Muscle of arm (tissue), 14 donors: ENCODE data around the gene ZNF410. TPM values are rescaled to one million over a fixed set of nuclear protein-coding genes. Genes with fewer than 3 reads are reported as not detected.
"Not testable (repeated sequence)": the region's sequence is repeated elsewhere in the genome, so short reads cannot be mapped to it uniquely, and the experiment has no call there.

ENCODE experiments used
- DNase-seq: peaks from one replicate; pipeline ENCODE4 v3.0.0-alpha.2; 2013
- long read RNA-seq, 11 donors: transcript quantifications; one replicate each; lab custom pipeline, GENCODE V29; 2026
- polyA plus RNA-seq, 12 donors: library from polyadenylated mRNA; unstranded; fragments of 120-200 nt; gene quantifications; one replicate each; pipeline ENCODE4 v1.2.1, GENCODE V29; 2013; ENCODE audit not compliant: insufficient read length in 12 of 12

ZNF410 gene, protein sequence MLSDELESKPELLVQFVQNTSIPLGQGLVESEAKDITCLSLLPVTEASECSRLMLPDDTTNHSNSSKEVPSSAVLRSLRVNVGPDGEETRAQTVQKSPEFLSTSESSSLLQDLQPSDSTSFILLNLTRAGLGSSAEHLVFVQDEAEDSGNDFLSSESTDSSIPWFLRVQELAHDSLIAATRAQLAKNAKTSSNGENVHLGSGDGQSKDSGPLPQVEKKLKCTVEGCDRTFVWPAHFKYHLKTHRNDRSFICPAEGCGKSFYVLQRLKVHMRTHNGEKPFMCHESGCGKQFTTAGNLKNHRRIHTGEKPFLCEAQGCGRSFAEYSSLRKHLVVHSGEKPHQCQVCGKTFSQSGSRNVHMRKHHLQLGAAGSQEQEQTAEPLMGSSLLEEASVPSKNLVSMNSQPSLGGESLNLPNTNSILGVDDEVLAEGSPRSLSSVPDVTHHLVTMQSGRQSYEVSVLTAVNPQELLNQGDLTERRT
- polyA plus RNA-seq, result 10 to 100 TPM in 11 of 12 donors, not detected in 1; 25.2 to 39.4 (median 34.6) TPM
- long read RNA-seq, donor 1, partial matches to known transcripts, result 0 of 3 reads
- long read RNA-seq, donor 1, other reads (novel, unspliced or antisense), result 0 of 3 reads
- long read RNA-seq, donor 2, partial matches to known transcripts, result 0 of 5 reads
- long read RNA-seq, donor 2, other reads (novel, unspliced or antisense), result 0 of 5 reads
- long read RNA-seq, donor 3, partial matches to known transcripts, result 0 of 1 reads
- long read RNA-seq, donor 3, other reads (novel, unspliced or antisense), result 0 of 1 reads
- long read RNA-seq, donor 4, partial matches to known transcripts, result 0 of 1 reads
- long read RNA-seq, donor 4, other reads (novel, unspliced or antisense), result 0 of 1 reads
- long read RNA-seq, donor 5, transcript ZNF410-211 (12 exons, 2,601 nt), result major isoform, 5 of 5 reads
- long read RNA-seq, donor 5, partial matches to known transcripts, result 0 of 5 reads
- long read RNA-seq, donor 5, other reads (novel, unspliced or antisense), result 0 of 5 reads
- long read RNA-seq, donor 6, partial matches to known transcripts, result 0 of 1 reads
- long read RNA-seq, donor 6, other reads (novel, unspliced or antisense), result 0 of 1 reads
- long read RNA-seq, donor 7, partial matches to known transcripts, result 0 of 2 reads
- long read RNA-seq, donor 7, other reads (novel, unspliced or antisense), result 0 of 2 reads
- long read RNA-seq, donor 8, partial matches to known transcripts, result 0 of 2 reads
- long read RNA-seq, donor 8, other reads (novel, unspliced or antisense), result 0 of 2 reads
- long read RNA-seq, donor 9, result 0 reads
- long read RNA-seq, donor 10, transcript ZNF410-211 (12 exons, 2,601 nt), result major isoform, 8 of 9 reads
- long read RNA-seq, donor 10, partial matches to known transcripts, result 0 of 9 reads
- long read RNA-seq, donor 10, other reads (novel, unspliced or antisense), result 0 of 9 reads
- long read RNA-seq, donor 11, partial matches to known transcripts, result 0 of 7 reads
- long read RNA-seq, donor 11, other reads (novel, unspliced or antisense), result 0 of 7 reads

DNA sequence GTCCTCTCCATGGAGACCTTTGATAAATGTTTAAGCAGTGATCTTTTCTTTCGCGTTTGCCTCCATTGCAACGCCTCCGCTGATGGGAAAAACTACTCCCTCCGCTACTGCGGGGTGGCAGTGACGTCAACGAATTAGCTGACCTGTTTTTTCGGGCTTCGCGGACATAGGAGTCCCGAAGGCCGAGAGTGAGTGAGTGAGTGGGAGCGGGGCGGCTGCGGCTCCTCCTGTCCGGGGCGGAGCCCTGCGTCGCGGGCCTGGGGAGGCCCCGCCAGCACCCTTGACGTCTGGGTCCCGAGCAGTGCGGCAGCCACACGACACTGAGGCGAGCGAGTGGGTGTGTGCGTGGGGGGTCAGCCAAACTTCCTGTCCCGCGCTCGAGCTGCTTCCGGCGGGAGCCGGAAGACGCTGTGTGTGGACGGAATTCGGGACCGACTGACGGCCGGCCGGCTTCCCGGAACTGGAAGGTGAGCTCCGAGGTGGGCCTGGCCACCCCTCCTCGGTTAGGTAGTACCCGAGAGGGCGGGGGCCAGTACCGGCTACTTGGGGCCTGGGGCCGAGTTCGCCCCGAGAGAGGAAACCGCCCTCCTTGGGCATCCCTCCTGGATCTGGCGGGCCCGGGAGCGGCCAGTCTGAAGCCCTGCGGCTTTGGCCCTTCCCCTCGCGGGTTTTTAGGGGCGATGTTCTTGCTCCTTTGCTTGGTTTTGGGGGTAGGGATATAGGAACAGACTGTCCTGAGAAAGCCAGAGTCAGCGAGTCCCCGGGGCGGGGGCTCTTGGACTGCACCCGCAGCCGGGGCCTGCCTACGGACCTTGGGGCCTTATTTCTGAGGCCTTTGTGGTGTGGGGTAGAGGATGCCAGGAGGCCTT lies at the start of gene ZNF410:
Gene ZNF410, plus strand, starts transcription at position 411 of the 869 bp plus-strand sequence. CDS start 5,317 bp downstream, outside the sequence.
- DNase-seq, result peak; percentile 95

DNA sequence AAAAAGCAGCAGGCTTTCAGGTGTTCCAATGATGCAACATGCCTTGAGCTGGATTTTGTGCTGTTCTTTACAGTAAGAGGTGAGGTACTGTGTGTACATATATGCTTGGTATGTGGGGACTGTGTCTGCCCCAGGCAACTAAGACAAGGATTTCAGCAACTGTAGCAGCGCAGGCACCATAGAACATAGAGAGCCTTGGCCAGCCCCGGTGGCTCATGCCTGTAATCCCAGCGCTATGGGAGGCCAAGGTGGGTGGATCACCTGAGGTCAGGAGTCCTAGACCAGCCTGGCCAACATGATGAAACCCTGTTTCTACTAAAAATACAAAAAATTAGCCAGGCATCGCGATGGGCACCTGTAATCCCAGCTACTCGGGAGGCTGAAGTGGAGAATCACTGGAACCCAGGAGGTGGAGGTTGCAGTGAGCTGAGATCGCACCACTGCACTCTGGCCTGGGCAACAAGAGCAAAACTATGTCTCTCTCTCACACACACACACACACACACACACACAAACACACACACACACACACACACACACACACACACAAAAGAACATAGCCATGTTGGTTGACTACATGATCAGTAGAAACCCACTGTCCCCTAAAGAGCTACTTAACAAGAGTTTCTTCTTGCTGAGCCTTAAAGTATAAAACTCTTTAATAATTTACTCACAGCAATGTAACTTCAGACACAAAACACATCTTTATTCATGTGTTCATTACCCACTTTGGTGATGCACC lies 48.2 kb upstream of the ZNF410 start:
- not testable (repeated sequence) for DNase-seq

DNA sequence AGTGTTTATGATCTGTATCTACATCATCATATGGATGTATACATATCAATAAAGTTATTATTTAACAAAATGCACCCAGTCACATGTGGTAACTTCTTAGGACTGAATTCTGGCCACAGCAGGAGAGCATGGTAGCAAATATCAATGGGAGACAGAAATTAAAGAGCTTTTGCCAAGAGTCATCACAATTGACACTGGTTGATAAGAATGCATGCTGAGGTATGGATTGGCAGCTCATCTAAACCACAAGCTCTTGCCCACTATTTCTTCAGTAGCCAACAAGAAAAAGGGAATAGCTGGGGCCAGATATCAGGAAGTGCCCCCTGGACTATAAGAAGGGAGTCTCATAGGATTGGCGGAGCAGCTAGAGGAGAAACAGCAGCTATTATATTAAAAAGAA lies 44.5 kb upstream of the ZNF410 start:
- DNase-seq, result no peak

DNA sequence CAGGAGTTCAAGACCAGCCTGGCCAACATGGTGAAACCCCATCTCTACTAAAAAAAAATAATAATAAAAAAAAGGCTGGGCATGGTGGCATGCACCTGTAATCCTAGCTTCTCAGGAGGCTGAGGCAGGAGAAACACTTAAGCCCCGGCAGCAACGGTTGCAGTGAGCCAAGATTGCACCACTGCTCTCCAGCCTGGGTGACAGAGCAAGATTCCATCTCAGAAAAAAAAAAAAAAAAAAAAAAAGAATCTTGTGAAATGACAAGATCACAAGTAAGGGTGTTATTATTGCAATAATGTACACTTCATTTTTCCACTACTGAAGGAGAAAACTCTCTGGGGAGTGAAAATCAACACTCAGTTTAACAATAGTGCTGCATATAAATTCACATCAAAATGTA lies 43.8 kb upstream of the ZNF410 start:
- no peak for DNase-seq

DNA sequence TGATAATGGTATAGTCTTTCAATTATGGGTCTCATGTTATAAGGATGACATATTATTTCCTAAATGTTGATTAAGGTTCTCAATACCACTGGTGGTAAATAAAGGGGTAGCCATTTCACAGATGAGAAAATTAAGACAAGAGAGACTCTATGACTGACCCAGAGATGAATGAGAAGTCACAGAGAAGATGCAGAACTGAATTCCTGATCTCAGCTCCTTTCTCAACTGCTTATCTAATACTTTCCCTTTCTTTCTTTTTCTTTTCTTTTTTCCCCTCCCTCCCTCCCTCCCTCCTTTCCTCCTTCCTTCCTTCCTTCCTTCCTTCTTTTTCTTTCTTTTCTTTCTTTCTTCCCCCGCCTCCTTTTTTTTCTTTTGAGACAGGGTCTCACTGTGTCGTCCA lies 43.4 kb upstream of the ZNF410 start:
- no peak for DNase-seq

DNA sequence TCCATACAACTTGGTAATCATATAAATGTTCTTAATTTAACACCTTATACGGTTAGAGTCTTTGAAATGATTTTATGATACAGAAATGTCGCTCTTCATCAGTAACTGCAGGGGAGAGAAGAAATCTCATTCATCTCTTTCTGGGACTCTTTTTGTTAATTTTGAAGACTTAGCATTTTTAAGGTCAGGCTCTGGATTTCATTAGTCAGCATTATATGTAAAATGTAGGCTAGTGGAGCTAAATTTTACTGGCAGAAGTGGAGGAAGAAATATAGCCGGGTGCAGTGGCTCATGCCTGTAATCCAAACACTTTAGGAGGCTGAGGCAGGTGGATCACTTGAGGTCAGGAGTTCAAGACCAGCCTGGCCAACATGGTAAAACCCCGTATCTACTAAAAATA lies 39.7 kb upstream of the ZNF410 start:
- no peak for DNase-seq

DNA sequence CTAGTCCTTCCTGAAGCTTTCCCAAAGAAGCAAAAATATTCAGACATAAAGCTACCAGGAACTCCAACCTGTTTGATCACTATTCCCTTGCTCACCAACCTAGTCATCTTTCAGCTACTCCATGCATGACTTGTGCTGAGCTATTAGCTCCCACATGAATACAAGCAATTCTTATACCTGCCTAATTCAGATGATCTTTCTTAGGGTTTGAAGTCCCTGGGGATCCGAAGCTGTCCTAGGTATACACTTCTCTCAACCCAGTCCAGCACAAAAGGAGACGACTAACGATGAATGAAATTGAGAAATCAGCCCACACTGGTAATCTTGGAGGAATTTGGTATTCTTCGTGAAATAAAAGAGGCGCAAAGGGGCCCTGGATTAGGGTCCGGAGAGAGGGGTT lies 35.7 kb upstream of the ZNF410 start:
- no peak for DNase-seq

DNA sequence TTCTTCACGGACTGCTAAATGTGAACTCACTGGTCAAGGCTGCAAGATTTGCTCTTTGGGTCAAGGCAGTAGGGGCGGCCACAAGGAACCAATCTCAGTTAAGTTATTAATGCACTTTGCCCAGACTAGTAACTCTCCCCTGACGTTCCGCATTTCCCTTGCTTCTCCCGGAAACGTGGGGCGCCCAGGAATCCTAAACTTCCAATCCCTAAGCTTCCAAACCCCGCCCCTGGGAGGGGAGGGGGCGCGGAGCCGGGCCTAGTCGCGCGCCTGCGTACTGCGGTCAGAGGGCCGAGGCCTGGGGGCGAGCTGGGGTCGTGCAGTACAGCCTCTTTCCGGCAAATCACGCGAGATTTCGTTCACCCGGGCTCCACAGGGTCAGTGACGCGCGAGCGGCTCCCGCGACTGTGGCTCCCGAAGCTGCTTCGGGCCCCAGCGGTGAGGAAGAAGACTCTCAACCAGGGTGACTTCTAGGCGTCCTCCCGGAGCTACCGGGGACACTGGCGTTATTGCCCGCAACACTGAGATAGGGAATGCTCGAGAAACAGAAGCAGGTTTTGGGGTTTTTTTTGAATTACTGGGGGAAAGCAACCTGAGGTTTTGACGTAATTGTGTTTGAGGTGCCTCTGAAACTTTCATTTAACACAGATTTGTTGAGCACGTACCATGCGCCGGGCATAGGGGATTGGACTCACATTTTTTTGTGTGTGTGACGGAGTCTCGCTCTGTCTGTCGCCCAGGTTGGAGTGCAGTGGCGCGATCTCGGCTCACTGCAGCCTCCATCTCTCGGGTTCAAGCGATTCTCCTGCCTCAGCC lies 34.9 kb upstream of the ZNF410 start, which contains the start of gene PTGR2:
Gene PTGR2, plus strand, starts transcription at position 265 of the 816 bp plus-strand sequence. CDS start 7,032 bp downstream, outside the sequence.
- peak; percentile 99 for DNase-seq

DNA sequence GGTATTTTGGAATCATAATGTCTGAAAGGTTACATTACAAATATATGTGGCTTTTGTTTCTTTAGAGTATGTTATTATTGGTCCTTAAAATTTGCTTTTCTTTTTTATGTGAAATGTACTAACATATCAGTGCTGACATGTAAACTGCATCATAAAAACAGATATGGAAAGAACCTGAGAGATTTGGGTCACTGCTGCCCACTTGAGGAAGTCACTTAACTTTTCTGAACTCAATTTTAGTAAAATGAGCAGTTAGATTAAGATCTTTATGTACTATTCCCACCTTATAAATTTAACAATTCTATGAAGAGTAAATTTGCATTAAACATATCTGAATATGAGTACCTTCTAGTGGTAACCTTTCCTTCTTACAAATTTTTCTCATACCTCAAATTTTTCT lies 27.5 kb upstream of the ZNF410 start:
- no peak for DNase-seq

DNA sequence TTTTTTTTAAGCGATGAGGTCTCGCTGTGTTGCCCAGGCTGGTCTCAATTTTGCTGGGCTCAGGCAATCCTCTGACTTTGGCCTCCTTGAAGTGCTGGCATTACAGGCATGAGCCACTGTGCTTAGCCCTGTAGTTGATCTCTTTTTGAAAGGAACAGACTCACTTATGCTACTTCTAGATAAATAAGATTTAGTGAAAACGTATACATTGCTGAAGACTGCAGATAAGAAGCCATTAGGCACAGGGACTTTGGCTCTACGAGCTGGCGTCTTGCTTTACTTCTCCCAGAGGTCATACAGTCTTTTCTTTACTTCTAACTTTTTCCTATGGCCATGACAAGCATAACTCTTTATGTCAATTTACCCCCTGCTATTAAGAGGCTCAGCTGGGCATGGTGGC lies 25.6 kb upstream of the ZNF410 start:
- DNase-seq, result no peak

DNA sequence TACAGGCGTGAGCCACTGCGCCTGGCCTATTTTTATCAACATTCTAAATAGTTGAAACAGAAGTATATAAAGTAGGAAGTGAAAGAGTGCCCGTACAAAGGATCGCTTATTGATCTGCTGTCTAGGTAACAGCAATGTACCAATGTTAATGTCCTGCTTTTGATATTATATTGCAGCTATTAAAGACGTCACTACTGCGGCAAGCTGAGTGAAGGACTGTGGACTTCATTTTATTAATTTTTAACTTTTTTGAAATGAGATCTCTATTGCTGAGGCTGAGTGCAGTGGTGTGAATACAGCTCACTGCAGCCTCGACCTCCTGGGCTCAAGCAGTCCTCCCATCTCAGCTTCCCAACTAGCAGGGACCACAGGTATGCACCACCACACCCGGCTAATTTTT lies 24.2 kb upstream of the ZNF410 start:
- DNase-seq, result no peak

DNA sequence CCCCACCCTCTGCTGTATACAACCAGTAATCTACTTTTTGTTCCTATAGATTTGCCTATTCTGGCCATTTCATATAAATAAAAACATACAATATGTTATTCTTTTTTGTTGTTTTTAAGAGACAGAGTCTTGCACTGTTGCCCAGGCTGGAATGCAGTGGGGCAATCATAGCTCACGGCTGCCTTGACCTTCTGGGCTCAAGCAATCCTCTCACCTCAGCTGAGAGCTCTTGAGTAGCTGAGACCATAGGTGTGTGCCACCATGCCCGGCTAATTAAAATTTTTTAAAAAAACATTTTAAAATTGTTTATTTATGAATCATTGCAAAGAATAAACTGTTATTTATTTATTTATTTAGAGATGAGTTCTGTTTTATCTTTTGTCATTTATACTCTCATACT lies 23.4 kb upstream of the ZNF410 start:
- no peak for DNase-seq

DNA sequence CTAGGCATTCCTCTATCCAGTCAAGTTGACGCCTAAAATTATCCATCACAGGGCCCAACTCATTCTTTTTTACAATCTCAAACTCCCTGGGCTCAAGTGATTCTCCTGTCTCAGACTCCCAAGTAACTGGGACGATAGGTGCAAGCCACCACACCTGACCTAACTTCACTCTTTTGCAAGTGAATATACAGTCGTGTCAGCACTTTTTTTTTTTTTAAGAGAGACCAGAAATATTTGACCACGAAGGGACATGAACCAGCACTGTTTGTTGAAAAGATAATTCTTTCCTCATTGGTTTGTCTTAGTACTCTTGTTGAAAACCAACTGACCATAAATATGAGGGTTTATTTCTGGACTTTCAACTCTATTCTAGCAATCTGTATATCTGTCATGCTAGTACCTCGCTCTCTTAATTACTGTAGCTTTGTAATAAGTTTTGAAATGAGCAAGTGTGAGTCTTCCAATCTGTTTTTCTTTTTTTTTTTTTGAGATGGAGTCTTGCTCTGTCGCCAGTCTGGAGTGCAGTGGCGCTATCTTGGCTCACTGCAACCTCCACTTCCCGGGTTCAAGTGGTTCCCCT lies 21.0 kb upstream of the ZNF410 start:
- DNase-seq, result no peak

DNA sequence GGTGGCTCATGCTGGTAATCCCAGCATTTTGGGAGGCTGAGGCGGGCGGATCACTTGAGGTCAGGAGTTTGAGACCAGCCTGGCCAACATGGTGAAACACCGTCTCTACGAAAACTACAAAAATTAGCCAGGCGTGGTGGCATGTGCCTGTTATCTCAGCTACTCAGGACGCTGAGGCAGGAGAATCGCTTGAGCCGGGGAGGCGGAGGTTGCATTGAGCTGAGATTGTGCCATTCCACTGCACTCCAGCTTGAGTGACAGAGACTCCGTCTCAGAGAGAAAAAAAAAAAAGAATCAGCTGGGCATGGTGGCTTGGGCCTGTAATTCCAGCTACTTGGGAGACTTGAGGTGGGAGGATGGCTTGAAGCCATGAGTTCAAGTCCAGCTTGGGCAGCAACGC lies 16.9 kb upstream of the ZNF410 start:
- not testable (repeated sequence) for DNase-seq

DNA sequence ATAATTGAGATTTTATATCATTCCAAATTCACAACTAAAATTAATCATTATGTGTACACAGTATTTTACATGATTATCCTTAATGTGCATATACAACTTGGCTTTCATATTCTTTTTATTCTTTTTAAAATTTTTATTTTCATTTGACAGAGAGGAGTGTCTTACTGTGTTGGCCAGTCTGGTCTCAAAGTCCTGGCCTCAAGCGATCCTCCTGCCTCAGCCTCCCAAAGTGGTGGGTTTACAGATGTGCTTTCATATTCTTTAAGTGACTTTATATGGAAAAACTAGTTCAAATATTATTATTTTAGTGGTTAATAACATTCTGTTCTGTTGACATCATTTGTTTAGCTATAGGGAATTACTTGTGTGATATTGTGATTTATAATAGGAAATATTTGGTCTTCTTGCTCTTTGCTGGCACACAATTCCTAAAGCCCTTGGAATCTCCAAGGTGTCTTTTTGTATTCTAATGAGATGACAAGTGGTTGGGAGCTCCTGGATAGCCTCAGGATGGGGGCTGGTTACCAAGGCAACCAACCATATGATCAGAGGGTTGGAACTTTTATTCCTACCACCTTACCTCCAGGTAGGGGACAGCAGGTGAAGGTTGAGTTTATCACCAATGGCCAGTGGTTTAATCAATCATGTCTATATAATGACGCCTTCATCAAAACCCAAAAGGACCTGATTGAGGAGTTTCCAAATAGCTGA lies 16.0 kb upstream of the ZNF410 start:
- DNase-seq, result no peak

DNA sequence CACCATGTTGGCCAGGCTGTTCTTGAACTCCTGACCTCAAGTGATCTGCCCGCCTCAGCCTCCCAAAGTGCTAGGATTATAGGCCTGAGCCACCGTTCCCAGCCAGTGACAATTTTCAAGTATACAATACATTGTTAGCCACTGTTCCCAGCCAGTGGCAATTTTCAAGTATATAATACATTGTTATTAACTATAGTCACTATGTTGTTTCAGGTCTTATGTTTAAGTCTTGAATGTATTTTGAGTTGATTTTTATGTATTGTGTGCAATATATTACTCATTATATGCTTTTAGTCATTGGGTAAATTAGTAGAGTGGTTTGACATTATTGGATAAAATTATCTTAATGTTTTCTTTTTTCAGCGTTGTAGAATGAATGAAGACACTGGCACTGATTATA lies 13.0 kb upstream of the ZNF410 start:
- DNase-seq, result no peak

DNA sequence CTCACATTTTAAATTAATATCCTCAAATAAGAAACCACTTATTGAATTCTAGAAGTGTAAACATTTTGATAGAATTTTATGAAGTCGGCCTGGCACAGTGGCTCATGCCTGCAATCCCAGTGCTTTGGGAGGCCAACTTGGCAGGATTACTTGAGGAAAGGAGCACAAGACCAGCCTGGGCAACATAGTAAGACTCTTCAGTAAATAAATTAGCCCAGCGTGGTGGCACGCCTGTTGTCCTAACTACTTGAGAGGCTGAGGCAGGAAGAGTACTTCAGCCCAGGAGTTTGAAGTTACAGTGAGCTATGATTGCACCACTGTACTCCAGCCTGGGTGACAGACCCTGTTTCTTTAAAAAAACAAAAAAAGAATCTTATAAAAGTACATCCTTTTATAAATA lies 8.9 kb upstream of the ZNF410 start:
- no peak for DNase-seq

DNA sequence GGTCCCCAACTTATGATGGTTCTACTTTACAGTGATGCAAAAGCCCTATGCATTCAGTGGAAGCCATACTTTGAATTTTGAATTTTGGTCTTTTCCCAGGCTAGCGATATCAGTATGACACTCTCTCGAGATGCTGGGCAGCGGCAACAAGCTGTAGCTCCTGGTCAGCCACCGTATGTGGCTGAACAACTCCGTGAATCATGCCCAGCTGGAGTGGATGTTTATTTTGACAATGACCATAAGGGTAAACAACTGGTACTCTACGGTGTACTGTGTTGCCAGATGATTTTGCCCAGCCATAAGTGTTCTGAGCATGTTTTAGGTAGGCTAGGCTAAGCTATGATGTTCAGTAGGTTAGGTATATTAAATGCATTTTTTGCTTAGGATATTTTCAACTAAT lies 8.2 kb upstream of the ZNF410 start:
- DNase-seq, result no peak
